SK-MEL-5 (cell line): Measurements from ENCODE around the gene KRTAP13-2. TPM values are rescaled to one million over a fixed set of nuclear protein-coding genes. Genes with fewer than 3 reads are reported as not detected.

Source experiments
- DNase-seq: peaks from one replicate; pipeline ENCODE4 v3.0.0-alpha.2; 2016; ENCODE audit warnings: low read depth, low spot score
- in situ Hi-C: cut with HindIII; loops from 2 replicates; pipeline ENCODE4 v1.10.0; 2016; ENCODE audit warnings: low sequenced_read_pairs, high pct_unique_total_duplicates, low pct_unique_long_range_greater_than_20kb
- small RNA-seq, 2 experiments: library from RNA; depleted of rRNA; stranded (forward); fragments of <200 nt; gene quantifications; one replicate each; pipeline ENCODE3, GENCODE V24; 2014
- total RNA-seq: library from RNA; depleted of rRNA; stranded (reverse); fragments of >200 nt; shearing (Covaris generic); gene quantifications from 2 replicates; pipeline ENCODE4 v1.2.3, GENCODE V29; 2014; rRNA removed

Gene KRTAP13-2
- total RNA-seq, 1 experiment from 2014 or later, result not detected

- in situ Hi-C loops, result no loop called here
- no peak for DNase-seq
These were observed 38.3 kb downstream of the KRTAP13-2 start for GRCh38 chr21:30333736-30334135.

GRCh38 chr21:30332681-30333080 is 39.4 kb downstream of the KRTAP13-2 start:
- DNase-seq, result no peak
- in situ Hi-C loops, result no loop called here

GRCh38 chr21:30329203-30329875 is 42.7 kb downstream of the KRTAP13-2 start:
- in situ Hi-C loops, result no loop called here
- no peak for DNase-seq

GRCh38 chr21:30326390-30326789 is 45.7 kb downstream of the KRTAP13-2 start:
- no peak for DNase-seq
- in situ Hi-C loops, result no loop called here

Small RNA genes within 50 kb of the gene (small RNA-seq; reads per million reads assigned to genes)
- gene KRTAP23-1 (0 reads per million in 2 experiments), gene MIR4327 (0 reads per million in 2 experiments)

Other genes starting within 250 kb of the KRTAP13-2 start
- gene CLDN17, start 205.5 kb downstream of the KRTAP13-2 start, total RNA-seq, result not detected in 2 replicates
- not detected in 2 replicates for gene CLDN8, start 156.2 kb downstream of the KRTAP13-2 start, total RNA-seq
- not detected in 2 replicates for gene KRTAP24-1, start 89.3 kb downstream of the KRTAP13-2 start, total RNA-seq
- gene KRTAP25-1, start 82.8 kb downstream of the KRTAP13-2 start, total RNA-seq, result not detected in 2 replicates
- gene KRTAP26-1, start 52.0 kb downstream of the KRTAP13-2 start, total RNA-seq, result not detected in 2 replicates
- not detected in 2 replicates for gene KRTAP27-1, start 34.6 kb downstream of the KRTAP13-2 start, total RNA-seq
- not detected in 2 replicates for gene KRTAP23-1, start 23.7 kb downstream of the KRTAP13-2 start, total RNA-seq
- not detected in 2 replicates for gene KRTAP13-1, start 23.8 kb upstream of the KRTAP13-2 start, total RNA-seq
- not detected in 2 replicates for gene KRTAP13-3, start 53.7 kb upstream of the KRTAP13-2 start, total RNA-seq
- gene KRTAP13-4, start 57.9 kb upstream of the KRTAP13-2 start, total RNA-seq, result not detected in 2 replicates
- not detected in 2 replicates for gene KRTAP15-1, start 68.0 kb upstream of the KRTAP13-2 start, total RNA-seq
- gene KRTAP19-1, start 108.1 kb upstream of the KRTAP13-2 start, total RNA-seq, result 0.34 and 1.3 TPM in 2 replicates
- gene KRTAP19-2, start 115.2 kb upstream of the KRTAP13-2 start, total RNA-seq, result not detected in 2 replicates
- not detected in 2 replicates for gene KRTAP19-3, start 119.7 kb upstream of the KRTAP13-2 start, total RNA-seq
- gene KRTAP19-4, start 124.9 kb upstream of the KRTAP13-2 start, total RNA-seq, result not detected in 2 replicates
- not detected in 2 replicates for gene KRTAP19-5, start 129.9 kb upstream of the KRTAP13-2 start, total RNA-seq
- not detected in 2 replicates for gene KRTAP19-6, start 169.6 kb upstream of the KRTAP13-2 start, total RNA-seq
- not detected in 2 replicates for gene KRTAP19-7, start 189.0 kb upstream of the KRTAP13-2 start, total RNA-seq
- gene KRTAP22-2, start 218.1 kb upstream of the KRTAP13-2 start, total RNA-seq, result not detected in 2 replicates
- gene KRTAP6-3, start 220.2 kb upstream of the KRTAP13-2 start, total RNA-seq, result not detected in 2 replicates
- not detected in 2 replicates for gene KRTAP6-2, start 226.6 kb upstream of the KRTAP13-2 start, total RNA-seq
- not detected in 2 replicates for gene KRTAP22-1, start 228.8 kb upstream of the KRTAP13-2 start, total RNA-seq
- not detected in 2 replicates for gene KRTAP6-1, start 241.7 kb upstream of the KRTAP13-2 start, total RNA-seq
- not detected in 2 replicates for gene KRTAP20-1, start 244.2 kb upstream of the KRTAP13-2 start, total RNA-seq
- not detected in 2 replicates for gene KRTAP20-4, start 248.4 kb upstream of the KRTAP13-2 start, total RNA-seq